ENCODE data around the gene DCST2. TPM values are rescaled to one million over a fixed set of nuclear protein-coding genes. Genes with fewer than 3 reads are reported as not detected.

Gene DCST2
- total RNA-seq, 1 donor from 2014 or later, result 0.12 TPM

- no peak for DNase-seq (ENCODE audit: extremely low read depth, low read depth, low spot score)
Observed at GRCh38 chr1:155050560-155051341, 17.2 kb upstream of the DCST2 start, which contains the start of gene ADAM15. Gene ADAM15 (plus strand): TSS chr1:155051316. CDS start chr1:155051387, 71 bp downstream.

- no peak for DNase-seq (ENCODE audit: extremely low read depth, low read depth, low spot score)
Observed at GRCh38 chr1:155049651-155050559, 16.3 kb upstream of the DCST2 start.

- no peak for DNase-seq (ENCODE audit: extremely low read depth, low read depth, low spot score)
Observed at GRCh38 chr1:155048449-155049334, 15.1 kb upstream of the DCST2 start.

GRCh38 chr1:155044812-155045657, 11.5 kb upstream of the DCST2 start:
- DNase-seq (ENCODE audit: extremely low read depth, low read depth, low spot score), result peak; percentile 57

- DNase-seq (ENCODE audit: extremely low read depth, low read depth, low spot score), result no peak
Observed at GRCh38 chr1:155044365-155044764, 10.8 kb upstream of the DCST2 start.

GRCh38 chr1:155043793-155044192, 10.2 kb upstream of the DCST2 start:
- DNase-seq (ENCODE audit: extremely low read depth, low read depth, low spot score), result no peak

GRCh38 chr1:155043301-155043702, 9.7 kb upstream of the DCST2 start:
- no peak for DNase-seq (ENCODE audit: extremely low read depth, low read depth, low spot score)

GRCh38 chr1:155042789-155043188, 9.2 kb upstream of the DCST2 start:
- no peak for DNase-seq (ENCODE audit: extremely low read depth, low read depth, low spot score)

- no peak for DNase-seq (ENCODE audit: extremely low read depth, low read depth, low spot score)
Observed at GRCh38 chr1:155040358-155041093, 6.9 kb upstream of the DCST2 start.

- DNase-seq (ENCODE audit: extremely low read depth, low read depth, low spot score), result no peak
Observed at GRCh38 chr1:155039308-155039669, 5.7 kb upstream of the DCST2 start.

- DNase-seq (ENCODE audit: extremely low read depth, low read depth, low spot score), result no peak
Observed at GRCh38 chr1:155038602-155039307, 5.2 kb upstream of the DCST2 start.

- no peak for DNase-seq (ENCODE audit: extremely low read depth, low read depth, low spot score)
Observed at GRCh38 chr1:155037851-155038441, 4.4 kb upstream of the DCST2 start.

GRCh38 chr1:155037043-155037442, 3.5 kb upstream of the DCST2 start:
- DNase-seq (ENCODE audit: extremely low read depth, low read depth, low spot score), result no peak

- no peak for DNase-seq (ENCODE audit: extremely low read depth, low read depth, low spot score)
Observed at GRCh38 chr1:155035936-155036335, 2.4 kb upstream of the DCST2 start.

- DNase-seq (ENCODE audit: extremely low read depth, low read depth, low spot score), result no peak
Observed at GRCh38 chr1:155034318-155035208, 982 bp upstream of the DCST2 start.

GRCh38 chr1:155032886-155033285, 695 bp downstream of the DCST2 start:
- DNase-seq (ENCODE audit: extremely low read depth, low read depth, low spot score), result no peak

GRCh38 chr1:155030899-155031298, 2.7 kb downstream of the DCST2 start:
- no peak for DNase-seq (ENCODE audit: extremely low read depth, low read depth, low spot score)

All from glomerular endothelial cell (primary cell).